GM18861 (cell line): ENCODE data around the gene TAF11L4.
"Not testable (repeated sequence)": the region's sequence is repeated elsewhere in the genome, so short reads cannot be mapped to it uniquely, and the experiment has no call there.

Source experiments
- ATAC-seq: cut with Tn5 transposase; IDR thresholded peaks from one replicate; pipeline ENCODE4 v1.9.1; 2021; ENCODE audit not compliant: unreplicated experiment

Gene TAF11L4

GRCh38 chr5:17521501-17521900 lies at the start of gene TAF11L4:
Gene TAF11L4, plus strand, starts transcription at chr5:17521801.
- not testable (repeated sequence) for ATAC-seq

DNA sequence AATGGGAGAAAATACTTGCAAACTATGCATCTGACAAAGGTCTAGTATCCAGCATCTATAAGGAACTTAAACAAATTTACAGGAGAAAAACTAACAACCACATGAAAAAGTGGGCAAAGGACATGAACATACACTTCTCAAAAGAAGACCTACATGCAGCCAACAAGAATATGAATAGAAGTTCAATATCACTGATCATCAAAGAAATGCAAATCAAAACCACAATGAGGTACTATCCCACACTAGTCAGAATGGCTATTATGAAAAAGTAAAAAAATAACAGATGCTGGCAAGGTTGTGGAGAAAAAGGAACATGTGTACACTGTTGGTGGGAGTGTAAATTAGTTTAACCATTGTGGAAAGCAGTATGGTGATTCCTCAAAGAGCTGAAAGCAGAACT lies 46.5 kb upstream of the TAF11L4 start:
- ATAC-seq = not testable (repeated sequence)

DNA sequence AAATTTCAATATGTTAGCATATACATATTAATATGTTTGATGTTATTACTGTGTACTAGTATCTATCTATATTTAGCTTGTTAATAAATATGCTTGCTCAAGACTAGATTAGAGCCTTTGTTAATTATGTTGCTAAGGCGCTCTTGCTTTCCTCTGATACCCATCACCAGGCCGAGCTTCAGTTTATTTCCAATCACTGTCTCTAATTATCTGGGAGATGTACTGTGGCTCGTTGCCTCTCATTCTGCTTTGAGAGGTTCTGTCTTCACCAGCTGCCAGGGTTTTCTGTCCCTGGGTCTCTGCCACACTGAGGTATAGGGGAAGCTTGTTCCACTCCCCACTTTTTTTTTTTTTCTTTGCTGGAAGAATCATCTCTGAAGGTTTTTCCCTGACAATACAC lies 44.6 kb upstream of the TAF11L4 start:
- no peak for ATAC-seq

- no peak for ATAC-seq
These were observed 43.9 kb upstream of the TAF11L4 start for GRCh38 chr5:17477573-17478265.

- ATAC-seq = no peak
These were observed 40.2 kb upstream of the TAF11L4 start for GRCh38 chr5:17481378-17481777.

- no peak for ATAC-seq
These were observed 38.8 kb upstream of the TAF11L4 start for GRCh38 chr5:17482790-17483189.

- ATAC-seq = not testable (repeated sequence)
These were observed 35.0 kb upstream of the TAF11L4 start for GRCh38 chr5:17486464-17487173.

- no peak for ATAC-seq
These were observed 34.5 kb upstream of the TAF11L4 start for GRCh38 chr5:17487174-17487512.

- not testable (repeated sequence) for ATAC-seq
These were observed 30.3 kb upstream of the TAF11L4 start for GRCh38 chr5:17491257-17491656.

- ATAC-seq = no peak
These were observed 28.8 kb upstream of the TAF11L4 start for GRCh38 chr5:17492770-17493169.

GRCh38 chr5:17497446-17497845 lies 24.2 kb upstream of the TAF11L4 start:
- no peak for ATAC-seq

DNA sequence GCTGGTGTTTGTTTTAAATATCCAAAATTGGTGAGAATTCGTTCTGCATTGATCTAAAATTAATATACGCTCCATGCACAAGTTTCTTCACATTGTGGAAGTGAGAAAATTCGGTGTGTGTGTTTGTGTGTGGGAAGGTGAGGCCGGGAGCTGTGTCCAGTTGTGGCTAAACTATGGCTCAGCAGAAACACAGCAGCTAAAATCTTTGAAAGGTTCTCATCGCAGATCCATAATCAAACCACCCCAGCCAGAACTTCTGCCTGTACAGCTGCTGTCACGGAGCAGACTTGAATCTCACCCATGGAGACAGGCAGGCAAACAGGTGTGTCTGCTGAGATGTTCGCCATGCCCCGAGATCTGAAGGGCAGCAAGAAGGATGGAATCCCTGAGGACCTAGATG lies 23.7 kb upstream of the TAF11L4 start, which contains the start of gene TAF11L2:
Gene TAF11L2, plus strand, starts transcription at position 301 of the 400 bp plus-strand sequence.
- not testable (repeated sequence) for ATAC-seq

DNA sequence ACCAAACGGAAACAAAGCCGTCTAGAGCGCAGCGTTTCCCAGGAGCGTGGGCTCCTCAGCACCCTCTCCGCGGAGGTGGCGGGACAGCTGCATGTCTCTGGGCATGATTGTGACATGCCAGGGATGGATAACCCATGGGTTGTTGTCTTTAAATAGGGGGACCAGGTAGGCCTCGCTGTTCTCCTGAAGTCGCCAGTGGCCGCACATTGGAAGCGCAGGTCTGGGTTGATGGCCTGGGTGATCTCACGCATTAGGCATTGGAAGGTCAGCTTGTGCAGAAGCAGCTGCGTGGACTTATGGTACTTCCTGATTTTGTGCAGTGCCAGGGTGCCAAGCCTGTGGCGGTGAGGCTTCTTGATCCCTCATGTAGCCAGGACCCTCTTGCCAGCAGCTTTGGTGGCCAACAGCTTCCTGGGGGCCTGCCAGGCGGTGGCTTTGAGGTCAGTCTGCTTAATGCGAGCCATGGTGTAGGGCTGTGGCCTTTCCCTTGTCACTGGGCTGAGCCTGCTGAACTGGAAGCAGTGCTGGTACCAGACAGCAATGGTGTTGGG lies 9.8 kb upstream of the TAF11L4 start:
- no peak for ATAC-seq

DNA sequence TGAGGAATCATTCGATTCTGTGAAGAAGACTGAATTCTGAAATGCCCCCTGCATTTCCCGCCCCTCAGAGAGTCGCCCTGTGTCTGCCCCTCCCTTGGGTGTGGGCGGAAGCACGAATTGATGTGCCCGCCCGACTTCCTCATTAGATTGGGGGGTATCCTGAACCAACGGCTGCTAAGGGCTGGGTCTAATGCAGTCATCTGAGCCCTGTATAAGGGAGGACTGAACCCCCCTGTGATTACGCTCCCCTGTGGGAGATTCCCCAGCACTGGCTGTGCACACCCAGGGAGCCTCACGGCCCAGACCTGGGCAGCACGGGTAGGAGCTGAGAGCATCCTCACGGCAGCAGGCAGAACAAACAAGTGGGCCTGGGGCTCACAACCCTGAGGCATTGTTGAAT lies 4.1 kb upstream of the TAF11L4 start:
- not testable (repeated sequence) for ATAC-seq

DNA sequence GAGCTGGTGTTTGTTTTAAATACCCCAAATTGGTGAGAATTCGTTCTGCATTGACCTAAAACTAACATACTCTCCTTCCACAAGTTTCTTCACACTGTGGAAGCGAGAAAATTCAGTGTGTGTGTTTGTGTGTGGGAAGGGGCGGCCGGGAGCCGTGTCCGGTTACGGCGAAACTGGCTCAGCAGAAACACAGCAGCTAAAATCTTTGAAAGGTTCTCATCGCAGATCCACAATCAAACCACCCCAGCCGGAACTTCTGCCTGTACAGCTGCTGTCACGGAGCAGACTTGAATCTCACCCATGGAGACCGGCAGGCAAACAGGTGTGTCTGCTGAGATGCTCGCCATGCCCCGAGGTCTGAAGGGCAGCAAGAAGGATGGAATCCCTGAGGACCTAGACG lies 3.5 kb upstream of the TAF11L4 start, which contains the start of gene TAF11L3:
Gene TAF11L3, plus strand, starts transcription at position 301 of the 400 bp plus-strand sequence.
- ATAC-seq = not testable (repeated sequence)

DNA sequence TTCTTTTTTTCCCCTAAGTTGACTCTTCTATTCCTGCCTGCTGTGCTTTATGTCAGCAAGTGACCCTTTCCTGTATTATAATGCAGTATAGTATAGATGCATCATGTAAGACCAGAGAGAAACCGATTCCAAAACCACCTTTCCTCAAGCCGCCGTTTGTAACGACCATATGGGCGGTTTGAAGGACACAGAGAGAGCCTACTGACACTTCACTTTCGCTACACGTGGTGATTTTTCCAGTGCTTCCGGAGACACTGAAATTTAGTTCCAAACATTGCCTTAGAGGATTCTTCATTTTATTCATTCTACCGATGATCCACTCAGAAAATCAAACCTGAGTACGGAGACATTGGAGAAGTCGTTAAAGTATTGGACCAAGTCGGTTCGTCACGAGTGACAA lies 2.1 kb upstream of the TAF11L4 start:
- not testable (repeated sequence) for ATAC-seq

DNA sequence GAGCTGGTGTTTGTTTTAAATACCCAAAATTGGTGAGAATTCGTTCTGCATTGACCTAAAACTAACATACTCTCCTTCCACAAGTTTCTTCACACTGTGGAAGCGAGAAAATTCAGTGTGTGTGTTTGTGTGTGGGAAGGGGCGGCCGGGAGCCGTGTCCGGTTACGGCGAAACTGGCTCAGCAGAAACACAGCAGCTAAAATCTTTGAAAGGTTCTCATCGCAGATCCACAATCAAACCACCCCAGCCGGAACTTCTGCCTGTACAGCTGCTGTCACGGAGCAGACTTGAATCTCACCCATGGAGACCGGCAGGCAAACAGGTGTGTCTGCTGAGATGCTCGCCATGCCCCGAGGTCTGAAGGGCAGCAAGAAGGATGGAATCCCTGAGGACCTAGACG lies 3.3 kb downstream of the TAF11L4 start, which contains the start of gene TAF11L5:
Gene TAF11L5, plus strand, starts transcription at position 301 of the 400 bp plus-strand sequence.
- not testable (repeated sequence) for ATAC-seq

DNA sequence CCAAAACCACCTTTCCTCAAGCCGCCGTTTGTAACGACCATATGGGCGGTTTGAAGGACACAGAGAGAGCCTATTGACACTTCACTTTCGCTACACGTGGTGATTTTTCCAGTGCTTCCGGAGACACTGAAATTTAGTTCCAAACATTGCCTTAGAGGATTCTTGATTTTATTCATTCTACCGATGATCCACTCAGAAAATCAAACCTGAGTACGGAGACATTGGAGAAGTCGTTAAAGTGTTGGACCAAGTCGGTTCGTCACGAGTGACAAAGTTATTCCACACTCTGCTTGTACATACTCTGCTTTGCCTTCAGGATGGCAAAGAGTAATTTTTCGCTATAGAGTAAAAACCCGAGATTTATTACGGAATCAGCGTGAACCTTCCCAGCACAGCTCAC lies 4.9 kb downstream of the TAF11L4 start:
- ATAC-seq = not testable (repeated sequence)

DNA sequence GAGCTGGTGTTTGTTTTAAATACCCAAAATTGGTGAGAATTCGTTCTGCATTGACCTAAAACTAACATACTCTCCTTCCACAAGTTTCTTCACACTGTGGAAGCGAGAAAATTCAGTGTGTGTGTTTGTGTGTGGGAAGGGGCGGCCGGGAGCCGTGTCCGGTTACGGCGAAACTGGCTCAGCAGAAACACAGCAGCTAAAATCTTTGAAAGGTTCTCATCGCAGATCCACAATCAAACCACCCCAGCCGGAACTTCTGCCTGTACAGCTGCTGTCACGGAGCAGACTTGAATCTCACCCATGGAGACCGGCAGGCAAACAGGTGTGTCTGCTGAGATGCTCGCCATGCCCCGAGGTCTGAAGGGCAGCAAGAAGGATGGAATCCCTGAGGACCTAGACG lies 6.8 kb downstream of the TAF11L4 start, which contains the start of gene TAF11L6:
Gene TAF11L6, plus strand, starts transcription at position 301 of the 400 bp plus-strand sequence.
- ATAC-seq = not testable (repeated sequence)
